Upper lobe of right lung (tissue), 1 donor: ENCODE data around the gene PAK4. TPM values are rescaled to one million over a fixed set of nuclear protein-coding genes. Genes with fewer than 3 reads are reported as not detected.
"Not testable (repeated sequence)": the region's sequence is repeated elsewhere in the genome, so short reads cannot be mapped to it uniquely, and the experiment has no call there.

Source experiments
- ATAC-seq: fragments of 200-7000 bp; cut with Tn5 transposase; one replicate; pipeline ENCODE4 v1.9.1; 2020; ENCODE audit warnings: mild to moderate bottlenecking, moderate library complexity
- DNase-seq: peaks from one replicate; pipeline ENCODE4 v3.0.0-alpha.2; 2020
- H3K27ac ChIP-seq: fragments of 200-600 bp; one replicate; pipeline ENCODE4 v1.8.0; 2022
- H3K27me3 ChIP-seq: fragments of 200-600 bp; one replicate; pipeline ENCODE4 v1.8.0; 2022; ENCODE audit warnings: mild to moderate bottlenecking
- H3K36me3 ChIP-seq: fragments of 200-600 bp; one replicate; pipeline ENCODE4 v1.8.0; 2022
- H3K4me1 ChIP-seq: fragments of 200-600 bp; one replicate; pipeline ENCODE4 v1.8.0; 2022
- H3K4me3 ChIP-seq: fragments of 200-600 bp; one replicate; pipeline ENCODE4 v1.8.0; 2022; ENCODE audit warnings: mild to moderate bottlenecking
- H3K9me3 ChIP-seq: fragments of 200-600 bp; one replicate; pipeline ENCODE4 v1.8.0; 2022
- intact Hi-C: fragments of 100-400 bp; cut with DNase I; formaldehyde crosslinking; loops from one replicate; pipeline ENCODE4 v1.11.0; 2022
- total RNA-seq: library from RNA; stranded (reverse); fragmentation: NEBNext Ultra II Directional; extraction: Animal tissue kit (Norgen Biotek cat#: 25700); gene quantifications from one replicate; pipeline ENCODE4 v1.2.1, GENCODE V29; 2021
- TF ChIP-seq, protein P1 (sequence below): fragments of 200-600 bp; IDR thresholded peaks from one replicate; pipeline ENCODE4 v1.8.0; 2022; ENCODE audit warnings: antibody characterized with exemption
- donor health status: DM: no; HTN: yes; CAD: no; lungs with severe emphysema.

Gene PAK4
- total RNA-seq, 1 donor from 2014 or later: 72.8 TPM

DNA sequence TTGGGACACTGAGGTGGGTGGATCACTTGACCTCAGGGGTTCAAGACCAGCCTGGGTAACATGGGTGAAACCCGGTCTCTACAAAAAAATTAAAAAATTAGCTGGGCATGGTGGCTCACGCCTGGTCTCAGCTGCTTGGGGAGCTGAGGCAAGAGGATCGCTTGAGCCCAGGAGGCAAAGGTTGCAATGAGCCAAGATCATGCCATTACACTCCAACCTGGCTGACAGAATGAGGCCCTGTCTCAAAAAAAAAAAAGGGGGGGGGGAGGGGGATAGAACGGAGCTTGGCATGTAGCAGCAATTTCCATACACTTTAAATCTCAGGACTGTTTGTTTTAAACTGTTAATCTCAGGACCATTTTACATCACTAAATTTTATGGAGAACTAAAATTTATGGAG lies 39.2 kb upstream of the PAK4 start:
- H3K36me3 ChIP-seq: no peaks in the 10 kb centered on the region
- H3K27ac ChIP-seq: no peak overlapping the region
- no peak overlapping the region for H3K4me3 ChIP-seq
- H3K27me3 ChIP-seq: peaks cover 51% of the 10 kb centered on the region
- TF ChIP-seq, protein P1, sequence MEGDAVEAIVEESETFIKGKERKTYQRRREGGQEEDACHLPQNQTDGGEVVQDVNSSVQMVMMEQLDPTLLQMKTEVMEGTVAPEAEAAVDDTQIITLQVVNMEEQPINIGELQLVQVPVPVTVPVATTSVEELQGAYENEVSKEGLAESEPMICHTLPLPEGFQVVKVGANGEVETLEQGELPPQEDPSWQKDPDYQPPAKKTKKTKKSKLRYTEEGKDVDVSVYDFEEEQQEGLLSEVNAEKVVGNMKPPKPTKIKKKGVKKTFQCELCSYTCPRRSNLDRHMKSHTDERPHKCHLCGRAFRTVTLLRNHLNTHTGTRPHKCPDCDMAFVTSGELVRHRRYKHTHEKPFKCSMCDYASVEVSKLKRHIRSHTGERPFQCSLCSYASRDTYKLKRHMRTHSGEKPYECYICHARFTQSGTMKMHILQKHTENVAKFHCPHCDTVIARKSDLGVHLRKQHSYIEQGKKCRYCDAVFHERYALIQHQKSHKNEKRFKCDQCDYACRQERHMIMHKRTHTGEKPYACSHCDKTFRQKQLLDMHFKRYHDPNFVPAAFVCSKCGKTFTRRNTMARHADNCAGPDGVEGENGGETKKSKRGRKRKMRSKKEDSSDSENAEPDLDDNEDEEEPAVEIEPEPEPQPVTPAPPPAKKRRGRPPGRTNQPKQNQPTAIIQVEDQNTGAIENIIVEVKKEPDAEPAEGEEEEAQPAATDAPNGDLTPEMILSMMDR: no peak
- ATAC-seq (no peak), DNase-seq (no peak)
- intact Hi-C loops: no loop called here
- no peaks in the 10 kb centered on the region for H3K9me3 ChIP-seq
- peaks cover 9% of the 10 kb centered on the region for H3K4me1 ChIP-seq

DNA sequence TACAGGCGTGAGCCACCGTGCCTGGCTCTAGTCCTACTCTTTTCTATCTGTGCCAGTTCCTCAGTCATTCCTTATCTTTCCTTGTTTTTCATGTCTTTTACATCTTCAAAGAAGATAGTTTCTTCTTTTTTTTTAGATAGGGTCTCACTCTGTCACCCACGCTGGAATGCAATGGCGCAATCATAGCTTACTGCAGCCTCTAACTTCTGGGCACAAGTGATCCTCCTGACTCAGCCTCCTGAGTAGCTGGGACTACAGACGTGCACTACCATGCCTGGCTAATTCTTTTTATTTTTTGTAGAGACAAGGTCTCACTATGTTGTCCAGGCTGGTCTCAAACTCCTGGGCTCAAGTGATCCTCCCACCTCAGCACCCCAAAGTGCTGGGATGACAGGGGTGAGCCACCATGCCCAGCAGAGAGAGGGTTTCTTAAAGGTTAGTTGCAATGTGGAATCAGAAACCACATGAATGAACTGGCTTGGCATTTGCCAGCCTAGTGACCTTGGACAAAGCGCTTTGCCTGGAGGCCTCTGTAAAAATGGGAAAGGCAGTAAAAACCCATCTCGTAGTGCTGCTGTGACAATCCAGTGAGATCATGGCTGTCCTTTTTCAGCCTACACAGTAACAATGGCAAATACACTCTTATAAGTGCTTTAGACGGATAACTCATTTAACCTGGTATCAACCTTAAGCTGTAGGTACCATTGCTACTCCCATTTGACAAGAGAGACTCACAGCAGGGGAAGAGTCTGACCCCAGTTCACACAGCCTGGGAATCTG lies 37.5 kb upstream of the PAK4 start:
- intact Hi-C loops: no loop called here
- peaks cover 5% of the 10 kb centered on the region for H3K4me1 ChIP-seq
- no peak overlapping the region for H3K4me3 ChIP-seq
- H3K9me3 ChIP-seq: no peaks in the 10 kb centered on the region
- ATAC-seq (no peak), DNase-seq (no peak)
- H3K36me3 ChIP-seq: no peaks in the 10 kb centered on the region
- no peak overlapping the region for H3K27ac ChIP-seq
- TF ChIP-seq, protein P1: no peak
- peaks cover 34% of the 10 kb centered on the region for H3K27me3 ChIP-seq

DNA sequence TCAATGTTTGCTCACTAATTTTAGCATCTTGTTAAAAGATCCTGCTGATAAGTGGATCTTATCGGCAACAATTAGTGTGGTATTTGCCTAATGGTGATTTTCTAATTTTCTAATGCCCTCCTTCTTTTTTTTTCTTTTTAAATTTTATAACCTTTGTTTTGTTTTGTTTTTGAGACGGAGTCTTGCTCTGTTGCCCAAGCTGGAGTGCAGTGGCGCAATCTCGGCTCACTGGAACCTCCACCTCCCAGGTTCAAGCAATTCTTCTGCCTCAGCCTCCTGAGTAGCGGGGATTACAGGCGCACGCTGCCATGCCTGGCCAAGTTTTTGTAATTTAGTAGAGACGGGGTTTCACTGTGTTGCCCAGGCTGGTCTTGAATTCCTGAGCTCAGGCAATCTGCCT lies 35.6 kb upstream of the PAK4 start:
- H3K27ac ChIP-seq, H3K9me3 ChIP-seq, H3K36me3 ChIP-seq, DNase-seq, ATAC-seq, H3K4me1 ChIP-seq, H3K4me3 ChIP-seq, intact Hi-C loops: not testable (repeated sequence)
- H3K27me3 ChIP-seq: peaks cover 15% of the 10 kb centered on the region

DNA sequence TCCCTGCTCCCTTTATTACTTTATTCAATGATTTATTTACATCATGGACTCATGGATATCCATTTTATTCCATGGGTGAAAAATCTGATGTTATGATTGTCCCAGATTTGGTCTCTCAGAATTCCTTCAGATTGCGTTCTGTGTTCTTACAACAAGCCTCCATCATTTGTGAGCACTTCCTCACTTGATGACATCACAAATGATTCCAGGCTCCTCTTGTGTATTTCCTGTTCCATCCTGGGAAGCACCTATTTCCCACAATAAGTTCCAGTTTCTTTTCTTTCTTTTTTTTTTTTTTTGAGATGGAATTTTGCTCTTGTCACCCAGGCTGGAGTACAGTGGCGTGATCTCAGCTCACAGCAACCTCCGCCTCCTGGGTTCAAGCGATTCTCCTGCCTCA lies 34.7 kb upstream of the PAK4 start:
- Histone ChIP-seq H3K36me3 (no peaks in the 10 kb centered on the region), H3K27me3 (peaks cover 7% of the 10 kb centered on the region), H3K4me1 (no peaks in the 10 kb centered on the region), H3K9me3 (no peaks in the 10 kb centered on the region), H3K4me3 (no peak overlapping the region), H3K27ac (no peak overlapping the region)
- TF ChIP-seq, protein P1: no peak
- ATAC-seq: no peak
- intact Hi-C loops: no loop called here
- DNase-seq: no peak

DNA sequence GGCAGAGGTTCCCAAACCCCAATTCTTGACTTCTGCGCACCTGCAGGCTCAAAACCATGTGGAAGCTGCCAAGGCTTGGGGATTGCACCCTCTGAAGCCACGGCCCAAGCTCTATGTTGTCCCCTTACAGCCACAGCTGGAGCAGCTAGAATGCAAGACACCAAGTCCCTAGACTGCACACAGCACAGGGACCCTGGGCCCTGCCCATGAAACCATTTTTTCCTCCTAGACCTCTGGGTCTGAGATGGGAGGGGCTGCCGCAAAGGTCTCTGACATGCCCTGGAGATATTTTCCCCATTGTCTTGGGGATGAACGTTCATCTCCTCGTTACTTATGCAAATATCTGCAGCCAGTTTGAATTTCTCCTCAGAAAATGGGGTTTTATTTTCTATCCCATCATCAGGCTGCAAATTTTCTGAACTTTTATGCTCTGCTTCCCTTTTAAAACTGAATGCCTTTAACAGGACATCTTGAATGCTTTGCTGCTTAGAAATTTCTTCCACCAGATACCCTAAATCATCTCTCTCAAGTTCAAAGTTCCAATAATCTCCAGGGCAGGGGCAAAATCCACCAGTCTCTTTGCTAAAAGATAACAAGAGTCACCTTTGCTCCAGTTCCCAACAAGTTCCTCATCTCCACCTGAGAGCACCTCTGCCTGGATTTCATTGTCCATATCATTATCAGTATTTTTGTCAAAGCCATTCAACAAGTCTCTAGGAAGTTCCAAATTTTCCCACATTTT lies 29.6 kb upstream of the PAK4 start:
- H3K4me1 ChIP-seq, DNase-seq, ATAC-seq, H3K27ac ChIP-seq, H3K36me3 ChIP-seq, H3K4me3 ChIP-seq, intact Hi-C loops, H3K9me3 ChIP-seq: not testable (repeated sequence)
- peaks cover 25% of the 10 kb centered on the region for H3K27me3 ChIP-seq

DNA sequence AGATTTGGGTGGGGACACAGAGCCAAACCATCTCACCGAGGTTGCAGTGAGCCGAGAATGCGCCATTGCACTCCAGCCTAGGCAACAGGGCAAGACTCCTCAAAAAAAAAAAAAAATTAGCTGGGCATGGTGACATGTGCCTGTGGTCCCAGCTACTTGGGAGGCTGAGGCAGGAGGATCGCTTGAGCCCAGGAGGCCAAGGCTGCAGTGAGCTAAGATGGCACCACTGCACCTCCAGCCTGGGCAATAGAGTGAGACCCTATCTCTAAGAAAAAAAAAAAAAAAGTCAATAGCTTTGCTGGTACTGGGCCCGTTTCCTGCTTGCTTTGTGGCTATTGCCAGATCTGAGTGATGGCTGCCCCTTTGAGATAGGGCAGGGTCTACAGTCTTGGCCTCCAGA lies 28.3 kb upstream of the PAK4 start:
- no peaks in the 10 kb centered on the region for H3K9me3 ChIP-seq
- no peak overlapping the region for H3K27ac ChIP-seq
- no peaks in the 10 kb centered on the region for H3K4me1 ChIP-seq
- H3K36me3 ChIP-seq: no peaks in the 10 kb centered on the region
- DNase-seq: no peak
- H3K27me3 ChIP-seq: peaks cover 25% of the 10 kb centered on the region
- TF ChIP-seq, protein P1: no peak
- H3K4me3 ChIP-seq: no peak overlapping the region
- no peak for ATAC-seq
- intact Hi-C loops: no loop called here
